Limb (tissue), 2 donors: ENCODE data around the gene ZFP36.
"Not testable (repeated sequence)": the region's sequence is repeated elsewhere in the genome, so short reads cannot be mapped to it uniquely, and the experiment has no call there.

Source experiments
- DNase-seq, 2 donors: peaks; one replicate each; pipeline ENCODE4 v3.0.0-alpha.2; 2016; ENCODE audit errors: extremely low spot score in 2 of 2

Gene ZFP36

GRCh38 chr19:39445196-39446111, 38.8 kb downstream of the ZFP36 start, which contains the start of gene SUPT5H:
Gene SUPT5H, plus strand, starts transcription at chr19:39445582. Its CDS starts 309 bp downstream, at chr19:39445891.
- DNase-seq: peak; percentile 94 to 97

- no peak for DNase-seq
Observed at GRCh38 chr19:39446365-39447084, 39.9 kb downstream of the ZFP36 start.

- DNase-seq: no peak
Observed at GRCh38 chr19:39448271-39448670, 41.6 kb downstream of the ZFP36 start.

- no peak for DNase-seq
Observed at GRCh38 chr19:39449116-39449797, 42.6 kb downstream of the ZFP36 start.

GRCh38 chr19:39451257-39451656, 44.6 kb downstream of the ZFP36 start:
- not testable (repeated sequence) for DNase-seq
